Heart left ventricle (tissue), 13 donors: Measurements from ENCODE around the gene BRSK2.

Source experiments
- POLR2A ChIP-seq, 2 donors: fragments of 450-650 bp; IDR thresholded peaks; one replicate each; pipeline ENCODE4 v1.6.1; 2017; ENCODE audit warnings: antibody characterized with exemption in 2 of 2, mild to moderate bottlenecking in 2 of 2, moderate library complexity in 2 of 2
- TF ChIP-seq, protein P1 (sequence below), 12 donors: fragments of 200-600 bp; sonication (generic) in 4 of 12; IDR thresholded peaks; one replicate each; pipeline versions ENCODE4 v1.5.0 to v1.8.0; 2018 to 2022; ENCODE audit warnings: antibody characterized with exemption in 12 of 12, mild to moderate bottlenecking in 5 of 12
- donor health status: ischemic (EF 13 %, LVEDD 7.1; RV severe dilation, severe dysfunction).
- donor health status: DM: no; HTN: yes; CAD: no.
- donor health status: DM: no; HTN: no; CAD: no.
- donor health status: ischemic (EF 25% LVEDD 6.9; RV normal size, moderate dysfunction).
- donor health status: ischemic (EF 25% LVEDD 5.7; RV mildly dilated, moderate dysfunction).
- donor health status: ischemic (EF 35%, LVEDD 5.7; RV mildly dilated, moderate dysfunction).
- donor health status: nonischemic (EF 11% LVEDD 7.7; RV severe dilation, severe dysfunction).
- donor health status: DM: yes; HTN: yes; CAD: no.
- donor health status: PGD.
- donor health status: ischemic (EF 29% LVEDD 5.4; RV normal size, mild dysfunction).
- donor health status: nonischemic (EF 23%, LVEDD 6.1; RV moderate dilation, normal function).

DNA sequence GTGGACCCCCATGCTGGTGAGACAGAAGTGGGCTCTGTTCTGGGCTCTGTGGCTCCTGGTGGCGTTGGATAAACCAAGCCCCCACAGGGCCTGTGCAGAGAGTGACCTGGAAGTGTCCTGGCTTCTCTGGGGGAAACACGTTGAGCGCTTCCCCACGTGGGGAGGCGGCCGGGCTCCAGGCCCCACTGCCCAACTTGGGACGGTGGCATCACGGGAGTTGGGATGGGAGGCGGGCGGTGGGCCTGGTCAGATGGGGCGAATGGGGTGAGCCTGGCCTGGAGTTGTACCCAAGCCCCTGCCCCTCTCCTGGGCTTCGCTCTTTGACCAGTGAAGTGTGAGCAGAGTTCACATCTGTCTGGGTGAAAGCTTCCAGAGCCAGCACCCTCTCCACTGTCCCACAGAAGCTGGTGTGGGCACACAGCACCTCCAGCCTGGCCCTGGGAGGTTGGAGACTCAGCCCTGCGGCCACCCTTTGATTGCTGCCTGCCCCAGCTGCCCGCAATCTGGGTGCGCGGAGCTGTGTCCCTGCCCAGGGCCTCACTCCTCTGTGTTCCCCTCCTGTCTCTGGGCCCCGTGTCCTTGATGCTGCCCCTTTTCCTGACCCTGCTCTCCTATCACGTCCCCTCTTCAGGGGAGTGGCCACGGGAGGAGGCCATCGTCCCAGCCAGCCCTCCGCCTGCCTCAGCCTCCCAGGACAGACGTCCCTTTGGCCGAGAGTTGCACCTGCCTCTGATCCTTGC lies 14.2 kb downstream of the BRSK2 start:
- TF ChIP-seq, protein P1, sequence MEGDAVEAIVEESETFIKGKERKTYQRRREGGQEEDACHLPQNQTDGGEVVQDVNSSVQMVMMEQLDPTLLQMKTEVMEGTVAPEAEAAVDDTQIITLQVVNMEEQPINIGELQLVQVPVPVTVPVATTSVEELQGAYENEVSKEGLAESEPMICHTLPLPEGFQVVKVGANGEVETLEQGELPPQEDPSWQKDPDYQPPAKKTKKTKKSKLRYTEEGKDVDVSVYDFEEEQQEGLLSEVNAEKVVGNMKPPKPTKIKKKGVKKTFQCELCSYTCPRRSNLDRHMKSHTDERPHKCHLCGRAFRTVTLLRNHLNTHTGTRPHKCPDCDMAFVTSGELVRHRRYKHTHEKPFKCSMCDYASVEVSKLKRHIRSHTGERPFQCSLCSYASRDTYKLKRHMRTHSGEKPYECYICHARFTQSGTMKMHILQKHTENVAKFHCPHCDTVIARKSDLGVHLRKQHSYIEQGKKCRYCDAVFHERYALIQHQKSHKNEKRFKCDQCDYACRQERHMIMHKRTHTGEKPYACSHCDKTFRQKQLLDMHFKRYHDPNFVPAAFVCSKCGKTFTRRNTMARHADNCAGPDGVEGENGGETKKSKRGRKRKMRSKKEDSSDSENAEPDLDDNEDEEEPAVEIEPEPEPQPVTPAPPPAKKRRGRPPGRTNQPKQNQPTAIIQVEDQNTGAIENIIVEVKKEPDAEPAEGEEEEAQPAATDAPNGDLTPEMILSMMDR (IDR thresholded peaks at IDR 0.05), result no peak
- no peak for TF ChIP-seq POLR2A (IDR thresholded peaks at IDR 0.05)
